BLaER1 treated with 17β-estradiol and CSF1 and Interleukin-3, amounts not matched to agents 10 nM and 100 nM (cell line): ENCODE data around the gene SLC12A4.
A peak's percentile ranks its signal among the peaks of the same experiment; 100 is the strongest.

ENCODE experiments used
- H3K27ac ChIP-seq, 11 experiments: shearing (Covaris generic); formaldehyde crosslinking; 2 replicates each; pipeline ENCODE4 v1.8.1; 2022
- H3K27me3 ChIP-seq, 11 experiments: shearing (Covaris generic); formaldehyde crosslinking; 2 replicates each; pipeline ENCODE4 v1.8.1; 2022
- H3K36me3 ChIP-seq, 11 experiments: shearing (Covaris generic); formaldehyde crosslinking; 2 replicates each; pipeline ENCODE4 v1.8.1; 2022
- H3K4me1 ChIP-seq, 10 experiments: shearing (Covaris generic); formaldehyde crosslinking; 2 replicates each; pipeline ENCODE4 v1.8.1; 2022
- H3K4me2 ChIP-seq, 11 experiments: shearing (Covaris generic); formaldehyde crosslinking; 2 replicates each; pipeline ENCODE4 v1.8.1; 2022
- H3K4me3 ChIP-seq, 10 experiments: shearing (Covaris generic); formaldehyde crosslinking; 2 replicates each; pipeline ENCODE4 v1.8.1; 2022
- H3K9ac ChIP-seq, 11 experiments: shearing (Covaris generic); formaldehyde crosslinking; 2 replicates each; pipeline ENCODE4 v1.8.1; 2022
- H3K9me3 ChIP-seq, 11 experiments: shearing (Covaris generic); formaldehyde crosslinking; replicated peaks in 1 of 11; 2 replicates each; pipeline ENCODE4 v1.8.1; 2022
- H4K20me1 ChIP-seq, 11 experiments: shearing (Covaris generic); formaldehyde crosslinking; 2 replicates each; pipeline ENCODE4 v1.8.1; 2022
- Cebpa-rat ChIP-seq, 11 experiments: shearing (Covaris generic); IDR thresholded peaks; 2 replicates each; pipeline ENCODE4 v1.8.1; 2022

Gene SLC12A4

DNA sequence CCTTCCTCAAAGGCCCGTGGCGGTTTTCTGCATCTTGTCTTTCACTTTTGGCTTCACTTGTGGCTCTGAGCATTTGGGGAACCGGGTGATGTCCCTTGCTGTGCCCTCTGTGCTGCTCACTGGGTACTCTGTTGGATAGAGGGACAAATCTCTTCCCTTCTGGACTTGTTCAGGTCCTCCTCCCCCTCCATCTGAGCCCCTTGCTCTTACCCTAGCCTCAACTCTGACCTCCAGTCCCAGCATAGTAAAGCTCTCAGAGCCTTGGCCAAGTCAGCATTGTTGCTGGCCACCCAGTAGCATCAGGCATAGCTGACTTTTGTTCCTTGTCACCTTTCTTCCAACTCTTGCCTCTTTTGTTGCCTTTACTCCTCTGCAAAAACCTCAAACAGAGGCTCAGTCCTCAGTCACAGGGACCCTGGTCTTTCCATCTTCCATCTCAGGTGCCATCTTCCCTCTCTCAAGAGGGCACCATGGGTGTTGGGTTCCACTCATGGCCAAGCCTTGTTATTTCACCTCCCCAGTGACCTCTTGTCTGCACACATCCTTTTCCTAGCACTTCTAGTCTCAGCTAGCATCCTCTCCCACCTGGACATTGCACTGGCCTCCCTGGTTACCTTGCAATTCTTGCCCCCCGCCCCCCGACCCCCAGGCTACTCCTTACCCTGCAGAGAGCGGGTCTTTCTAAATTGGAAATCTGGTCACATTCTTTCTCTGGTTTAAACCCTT lies 31.4 kb downstream of the SLC12A4 start:
- peaks cover 47 to 68% (median 54%) of the 10 kb centered on the region in 10 experiments for H3K4me1 ChIP-seq
- TF ChIP-seq Cebpa-rat (IDR thresholded peaks at IDR 0.05): no peak
- peak overlapping the region; percentile 81 to 98 (median 94); a peak in 21 of 22 replicates for H3K27ac ChIP-seq

GRCh38 chr16:67936124-67936879 lies 32.1 kb downstream of the SLC12A4 start, which contains the start of gene PSMB10:
Gene PSMB10 (minus strand): TSS chr16:67936850. CDS start chr16:67936749, 101 bp downstream.
- Histone ChIP-seq H3K4me1 (peaks cover 40 to 60% (median 47%) of the 10 kb centered on the region in 10 experiments), H4K20me1 (peaks cover 19 to 43% (median 38%) of the 10 kb centered on the region in 11 experiments), H3K27ac (peak within 1 kb of the TSS; percentile 81 to 98 (median 94)), H3K9ac (peak within 1 kb of the TSS; percentile 89 to 98 (median 93)), H3K4me3 (peak within 1 kb of the TSS; percentile 73 to 97 (median 90)), H3K9me3 (no peaks in the 10 kb centered on the region), H3K36me3 (peaks cover 32 to 57% (median 41%) of the 10 kb centered on the region in 11 experiments), H3K4me2 (peak within 1 kb of the TSS; percentile 75 to 96 (median 94)), H3K27me3 (no peaks in the 10 kb centered on the region)
- no peak for TF ChIP-seq Cebpa-rat (IDR thresholded peaks at IDR 0.05)

More for the DNA sequence above, 31.4 kb downstream of the SLC12A4 start:
- H3K4me2 ChIP-seq: peak overlapping the region; percentile 75 to 96 (median 94)
- H3K9me3 ChIP-seq: no peaks in the 10 kb centered on the region
- peak overlapping the region; percentile 89 to 98 (median 93) for H3K9ac ChIP-seq
- peak overlapping the region; percentile 73 to 97 (median 90) for H3K4me3 ChIP-seq
- H3K36me3 ChIP-seq: peaks cover 28 to 49% (median 34%) of the 10 kb centered on the region in 11 experiments
- H4K20me1 ChIP-seq: peaks cover 19 to 39% (median 31%) of the 10 kb centered on the region in 11 experiments
- H3K27me3 ChIP-seq: no peaks in the 10 kb centered on the region

DNA sequence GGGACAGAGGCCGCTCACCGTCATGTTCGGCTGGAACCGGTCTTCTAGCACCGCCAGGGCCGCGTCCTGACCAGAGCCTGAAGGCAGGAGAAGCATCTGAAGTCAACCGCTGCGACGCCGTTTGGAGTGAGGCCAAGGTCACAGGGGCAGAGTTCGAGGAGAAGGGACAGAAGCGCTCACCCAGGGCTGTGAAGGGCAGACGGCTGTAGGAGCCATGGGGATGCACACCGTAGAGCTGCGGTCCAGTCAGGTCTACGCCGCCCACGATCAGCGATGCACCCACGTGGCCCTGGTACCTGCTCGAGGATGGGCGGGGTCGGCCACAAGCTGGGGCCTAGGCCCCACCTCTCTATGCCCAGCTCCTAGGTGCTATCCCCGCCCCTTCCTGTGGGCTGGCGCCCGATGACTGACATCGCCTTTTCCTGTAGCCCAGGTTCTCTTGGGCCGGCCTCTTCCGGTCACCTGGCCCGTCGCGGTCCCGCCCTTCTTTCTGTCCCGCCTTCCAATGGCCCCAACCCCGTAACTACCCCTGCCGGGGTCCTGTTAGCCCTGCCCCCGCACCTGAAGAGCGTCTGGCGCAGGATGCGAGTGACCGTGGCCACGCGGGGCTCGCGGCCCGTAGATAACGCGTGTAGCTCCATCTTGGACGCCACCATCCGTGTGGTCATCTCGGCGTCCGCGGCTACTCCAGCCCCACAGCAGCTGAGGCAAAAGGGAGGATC lies 32.9 kb downstream of the SLC12A4 start:
- peaks cover 37 to 53% (median 45%) of the 10 kb centered on the region in 10 experiments for H3K4me1 ChIP-seq
- TF ChIP-seq Cebpa-rat (IDR thresholded peaks at IDR 0.05): no peak

DNA sequence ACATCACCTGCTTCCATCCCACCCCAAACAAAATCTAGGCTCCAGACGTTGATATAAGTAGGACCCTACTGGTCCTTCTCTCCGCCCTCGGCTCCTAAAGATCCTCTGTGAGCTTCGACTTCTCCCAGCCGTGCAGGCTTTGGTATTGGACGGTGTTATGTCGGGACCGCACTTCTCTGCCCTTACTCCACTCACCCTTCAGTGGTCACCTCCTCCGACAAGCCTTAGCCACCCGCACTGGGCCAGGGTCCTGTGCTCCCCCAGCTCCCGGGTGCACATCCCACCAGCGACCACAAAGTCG lies 33.4 kb downstream of the SLC12A4 start:
- Histone ChIP-seq H3K36me3 (peaks cover 44 to 62% (median 53%) of the 10 kb centered on the region in 11 experiments), H3K27ac (peak overlapping the region in 10 of 11 experiments; percentile 83 to 98 (median 94); a peak in 17 of 22 replicates), H3K4me1 (peaks cover 32 to 48% (median 41%) of the 10 kb centered on the region in 10 experiments), H3K4me3 (peak overlapping the region; percentile 73 to 97 (median 90)), H3K27me3 (no peaks in the 10 kb centered on the region), H3K4me2 (peak overlapping the region; percentile 75 to 96 (median 94)), H3K9me3 (no peaks in the 10 kb centered on the region), H3K9ac (peak overlapping the region; percentile 89 to 98 (median 93); a peak in 20 of 22 replicates), H4K20me1 (peaks cover 19 to 52% (median 45%) of the 10 kb centered on the region in 11 experiments)
- no peak for TF ChIP-seq Cebpa-rat (IDR thresholded peaks at IDR 0.05)

More for the DNA sequence above, 32.9 kb downstream of the SLC12A4 start:
- no peaks in the 10 kb centered on the region for H3K9me3 ChIP-seq
- H3K27ac ChIP-seq: peak overlapping the region; percentile 81 to 98 (median 94)
- H3K27me3 ChIP-seq: no peaks in the 10 kb centered on the region
- peaks cover 19 to 50% (median 41%) of the 10 kb centered on the region in 11 experiments for H4K20me1 ChIP-seq
- peaks cover 39 to 62% (median 48%) of the 10 kb centered on the region in 11 experiments for H3K36me3 ChIP-seq
- H3K4me2 ChIP-seq: peak overlapping the region; percentile 75 to 96 (median 94)
- peak overlapping the region; percentile 73 to 97 (median 90) for H3K4me3 ChIP-seq
- peak overlapping the region; percentile 89 to 98 (median 93) for H3K9ac ChIP-seq

DNA sequence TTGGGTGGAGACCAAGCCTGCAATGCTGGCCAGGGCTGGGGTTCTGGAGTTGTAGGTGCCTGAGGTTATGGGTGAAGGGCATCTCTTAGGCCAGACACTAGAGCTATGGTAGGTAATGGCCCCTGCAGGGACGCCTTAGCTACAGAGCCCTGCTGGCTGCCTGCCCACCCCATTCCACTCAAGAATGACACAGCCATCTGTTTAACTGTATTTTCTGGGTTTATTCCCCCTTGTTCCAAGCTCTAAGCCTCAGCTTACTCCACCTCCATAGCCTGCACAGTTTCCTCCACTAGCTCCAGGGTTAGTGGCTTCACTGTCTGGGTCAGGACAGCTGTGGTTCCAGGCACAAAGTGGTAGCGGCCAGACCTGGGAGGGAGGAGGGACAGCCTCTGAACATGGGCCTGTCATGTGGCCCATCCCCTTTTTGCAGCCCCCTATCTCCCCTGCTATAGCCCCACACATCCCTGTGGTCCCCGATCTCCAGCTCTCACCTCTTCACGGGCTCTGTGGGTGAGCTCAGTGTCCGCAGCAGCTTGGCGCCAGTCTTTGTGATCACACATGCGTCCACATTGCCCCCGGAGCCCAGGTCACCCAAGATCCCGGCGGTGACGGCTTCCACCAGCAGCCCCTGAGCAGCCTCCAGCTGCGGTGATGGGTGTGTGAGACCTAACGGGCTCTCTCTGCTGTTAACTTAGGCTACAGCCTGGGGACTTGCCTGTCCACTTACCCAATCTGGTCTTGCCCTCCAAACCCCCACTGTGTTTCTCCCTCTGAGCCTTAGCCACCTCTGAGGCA lies 33.9 kb downstream of the SLC12A4 start:
- Histone ChIP-seq H3K27ac (peak overlapping the region in 5 of 11 experiments; percentile 4 to 98 (median 96); a peak in 8 of 22 replicates), H3K4me2 (peak overlapping the region; percentile 75 to 96 (median 94)), H3K27me3 (no peaks in the 10 kb centered on the region), H3K9ac (peak overlapping the region; percentile 89 to 98 (median 93); a peak in 18 of 22 replicates), H3K9me3 (no peaks in the 10 kb centered on the region), H4K20me1 (peaks cover 20 to 57% (median 51%) of the 10 kb centered on the region in 11 experiments), H3K36me3 (peaks cover 45 to 62% (median 59%) of the 10 kb centered on the region in 11 experiments), H3K4me1 (peaks cover 30 to 44% (median 36%) of the 10 kb centered on the region in 10 experiments), H3K4me3 (peak overlapping the region in 8 of 10 experiments; percentile 75 to 97 (median 90); a peak in 13 of 20 replicates)
- no peak for TF ChIP-seq Cebpa-rat (IDR thresholded peaks at IDR 0.05)

DNA sequence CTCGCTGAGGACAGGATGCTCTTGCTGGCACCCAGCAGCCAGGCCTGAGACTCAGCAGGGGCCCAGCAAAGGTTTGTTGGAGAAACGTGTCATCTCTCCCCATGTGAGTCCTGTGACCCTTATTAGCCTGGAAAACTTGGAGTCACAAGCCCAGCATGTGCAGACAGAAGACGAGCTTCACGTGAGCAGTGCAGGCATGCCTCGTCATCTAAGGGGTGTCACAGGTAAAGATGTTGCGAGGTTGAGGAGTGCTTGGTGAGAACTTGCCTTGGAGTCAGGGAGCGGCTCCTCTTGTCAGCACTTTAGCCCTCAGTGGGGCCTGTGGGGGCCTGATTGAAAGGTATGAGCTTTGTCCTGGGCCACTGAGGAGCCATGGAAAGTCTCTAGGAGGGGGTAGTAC lies 34.6 kb downstream of the SLC12A4 start:
- Histone ChIP-seq H4K20me1 (peaks cover 26 to 64% (median 58%) of the 10 kb centered on the region in 11 experiments), H3K9ac (peak overlapping the region in 9 of 11 experiments; percentile 9 to 98 (median 94); a peak in 6 of 22 replicates), H3K27me3 (no peaks in the 10 kb centered on the region), H3K4me1 (peaks cover 30 to 44% (median 40%) of the 10 kb centered on the region in 10 experiments), H3K9me3 (no peaks in the 10 kb centered on the region), H3K4me3 (no peak overlapping the region), H3K36me3 (peaks cover 45 to 68% (median 63%) of the 10 kb centered on the region in 11 experiments), H3K4me2 (no peak overlapping the region; a peak in 1 of 22 replicates), H3K27ac (0 out of 22 replicates have a peak overlapping the region, but pooled peaks of 2 of the 11 experiments have one; percentile 4 to 96)
- TF ChIP-seq Cebpa-rat (IDR thresholded peaks at IDR 0.05): no peak

- H3K4me1 ChIP-seq: peaks cover 22 to 50% (median 46%) of the 10 kb centered on the region in 10 experiments
- no peak overlapping the region for H3K27ac ChIP-seq
- no peaks in the 10 kb centered on the region for H3K9me3 ChIP-seq
- H4K20me1 ChIP-seq: peaks cover 38 to 77% (median 71%) of the 10 kb centered on the region in 11 experiments
- no peak overlapping the region for H3K4me3 ChIP-seq
- no peak for TF ChIP-seq Cebpa-rat (IDR thresholded peaks at IDR 0.05)
- peaks cover 54 to 80% (median 76%) of the 10 kb centered on the region in 11 experiments for H3K36me3 ChIP-seq
- H3K4me2 ChIP-seq: no peak overlapping the region
- H3K9ac ChIP-seq: 0 out of 22 replicates have a peak overlapping the region, but pooled peaks of 1 of the 11 experiments have one; percentile 1
- no peaks in the 10 kb centered on the region for H3K27me3 ChIP-seq
Observed at GRCh38 chr16:67932462-67932840, 36.0 kb downstream of the SLC12A4 start.
